ENCODE measurements around the gene UGT1A4.

UGT1A4 gene

DNA sequence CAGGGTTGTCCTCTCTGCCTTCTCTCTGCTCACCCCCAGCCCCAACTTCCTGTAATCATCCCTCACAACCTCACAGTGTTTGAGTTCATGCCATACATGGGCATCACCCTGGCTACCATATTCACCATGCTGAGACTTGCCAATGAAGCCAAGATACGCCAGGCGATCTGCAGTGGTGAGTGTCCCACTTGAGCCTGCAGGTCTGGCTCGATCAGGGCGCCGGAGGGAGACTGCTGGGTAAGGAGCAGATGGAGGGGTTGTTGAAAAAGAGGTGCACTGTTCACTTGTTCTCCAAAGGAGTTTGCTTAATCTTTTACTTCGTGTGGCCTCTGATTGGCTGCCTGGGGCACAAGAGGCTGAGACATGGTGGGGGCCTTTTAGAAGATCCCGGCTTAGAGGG lies 74.2 kb downstream of the UGT1A4 start:
- no peak for DNase-seq

DNA sequence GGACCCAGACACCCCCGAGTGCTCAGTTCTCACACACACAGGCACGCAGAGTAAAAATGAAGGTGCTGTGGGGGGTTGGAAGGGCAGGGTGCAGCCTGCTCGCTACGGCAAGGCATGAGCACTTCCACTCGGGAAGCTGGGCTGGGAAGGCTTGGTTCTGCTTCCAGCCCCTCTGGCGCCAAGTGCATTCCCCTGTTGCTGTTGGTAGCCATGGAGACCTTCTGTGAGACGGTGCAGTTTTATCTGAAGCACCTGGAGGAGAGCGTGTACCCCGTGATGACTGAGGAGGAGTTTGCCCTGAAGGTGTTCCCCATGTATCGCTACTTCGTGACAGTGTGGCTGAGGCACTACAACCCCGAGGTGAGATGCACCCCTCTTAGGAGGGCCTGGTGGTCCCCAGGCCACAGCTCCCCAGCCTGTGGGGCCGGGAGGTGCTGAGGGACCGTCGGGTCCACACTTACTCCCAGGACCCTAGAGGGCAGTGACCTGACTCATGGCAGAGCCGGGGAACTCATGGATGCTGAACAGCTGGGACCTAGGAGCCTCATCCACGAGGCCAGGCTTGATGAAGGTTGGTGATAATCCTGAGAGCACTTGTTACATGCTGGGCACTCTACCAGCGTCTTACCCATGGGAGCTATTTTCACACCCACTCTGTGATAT lies 75.1 kb downstream of the UGT1A4 start:
- no peak for DNase-seq

DNA sequence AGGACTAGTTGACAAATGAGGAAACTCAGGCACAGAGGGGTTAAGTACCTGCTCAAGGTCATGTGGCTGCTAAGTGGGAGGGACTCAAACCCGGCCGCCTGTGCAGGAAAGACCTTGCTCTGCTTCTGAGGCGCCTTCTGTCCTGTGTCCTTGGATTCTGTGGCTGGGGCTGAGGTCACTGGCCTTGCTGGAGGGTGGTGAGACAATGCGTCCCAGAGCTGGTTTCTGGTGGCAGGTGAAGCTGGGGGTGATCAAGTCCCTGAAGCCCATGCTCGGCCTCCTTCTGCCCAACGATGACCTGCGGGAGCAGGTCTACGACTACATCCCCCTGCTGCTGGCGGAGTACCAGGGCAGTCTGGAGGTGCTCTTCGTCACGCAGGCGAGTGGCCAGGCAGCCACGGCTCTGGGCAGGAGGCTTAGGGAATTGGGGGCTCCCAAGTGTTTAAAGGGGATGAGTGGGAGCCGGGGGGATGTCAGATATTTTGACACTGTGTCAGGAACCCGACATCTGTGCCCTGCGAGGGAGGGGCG lies 75.7 kb downstream of the UGT1A4 start:
- DNase-seq = no peak

DNA sequence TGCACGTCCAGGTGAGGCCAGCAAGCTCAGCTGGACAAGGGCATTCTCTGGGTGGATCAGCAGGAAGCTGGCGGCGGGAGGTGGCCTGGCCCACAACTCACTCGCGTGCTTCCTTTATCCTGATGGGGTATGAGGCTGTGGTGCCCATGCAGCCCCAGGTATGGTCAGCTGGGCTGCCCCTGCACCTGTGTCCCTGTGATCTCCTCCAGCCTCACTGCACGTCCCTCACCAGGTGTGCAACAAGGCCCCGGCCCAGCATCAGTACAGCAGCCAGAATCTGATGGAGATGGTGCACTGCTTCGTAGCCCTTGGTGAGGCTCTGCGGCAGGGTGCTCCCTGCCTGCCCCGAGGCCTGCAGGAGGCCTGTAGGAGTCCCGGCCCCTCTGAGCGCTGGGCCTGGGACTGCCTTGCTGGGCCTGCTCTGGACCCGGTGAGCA lies 77.2 kb downstream of the UGT1A4 start:
- DNase-seq = no peak

DNA sequence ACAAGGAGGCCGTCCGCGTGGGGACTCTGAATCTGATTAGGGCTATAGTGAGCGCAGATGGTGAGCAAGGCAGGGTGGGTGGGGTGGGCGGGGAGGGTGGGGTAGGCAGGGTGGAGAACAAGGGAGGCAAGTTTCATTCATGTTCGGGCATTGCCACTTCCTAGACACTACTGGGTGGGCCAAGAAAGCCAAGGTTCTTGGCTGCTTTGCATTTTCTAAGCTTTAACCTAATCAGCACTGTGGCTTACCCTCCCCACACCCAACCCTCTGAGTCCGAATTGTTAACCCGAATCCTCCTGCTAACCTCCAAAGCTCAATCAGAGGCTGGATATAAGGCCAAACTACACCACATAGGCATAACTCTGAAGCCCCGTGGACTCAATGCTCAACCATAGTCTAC lies 77.7 kb downstream of the UGT1A4 start:
- no peak for DNase-seq

DNA sequence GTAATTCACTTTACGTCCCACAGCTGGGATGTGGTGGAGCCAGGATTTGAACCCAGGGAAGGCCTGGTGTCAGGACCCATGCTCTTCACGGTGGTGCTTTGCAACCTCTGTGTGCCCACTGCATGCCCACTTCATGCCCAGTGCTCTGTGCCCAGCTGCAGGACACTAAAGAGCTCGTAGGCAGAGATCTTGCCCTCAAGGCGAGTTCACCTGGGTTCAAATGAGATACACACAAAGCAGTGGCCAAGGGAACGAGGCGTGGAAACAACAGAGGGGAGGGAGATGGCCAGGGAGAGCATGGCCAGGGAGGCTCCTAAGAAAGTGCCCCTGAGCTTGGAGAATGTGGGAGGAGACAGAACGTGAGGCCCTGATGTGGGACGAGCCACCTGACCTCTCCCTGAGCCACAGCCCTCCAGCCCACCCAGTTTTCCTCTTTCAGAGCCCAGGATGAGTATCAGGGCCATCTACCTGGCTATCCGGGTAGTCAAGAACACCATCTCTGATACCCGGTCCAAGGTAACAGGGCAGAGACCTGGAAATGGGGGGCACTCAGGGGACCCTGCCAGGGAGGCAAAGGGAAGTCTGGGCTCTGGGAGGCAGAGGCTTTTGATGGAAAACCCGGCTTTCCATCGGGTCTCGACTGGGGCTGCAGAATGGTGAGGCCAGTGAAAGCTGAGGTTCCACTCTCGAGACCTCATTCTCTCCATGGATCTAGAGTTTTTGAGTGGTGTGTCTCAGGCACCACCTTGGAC lies 80.0 kb downstream of the UGT1A4 start:
- no peak for DNase-seq

DNA sequence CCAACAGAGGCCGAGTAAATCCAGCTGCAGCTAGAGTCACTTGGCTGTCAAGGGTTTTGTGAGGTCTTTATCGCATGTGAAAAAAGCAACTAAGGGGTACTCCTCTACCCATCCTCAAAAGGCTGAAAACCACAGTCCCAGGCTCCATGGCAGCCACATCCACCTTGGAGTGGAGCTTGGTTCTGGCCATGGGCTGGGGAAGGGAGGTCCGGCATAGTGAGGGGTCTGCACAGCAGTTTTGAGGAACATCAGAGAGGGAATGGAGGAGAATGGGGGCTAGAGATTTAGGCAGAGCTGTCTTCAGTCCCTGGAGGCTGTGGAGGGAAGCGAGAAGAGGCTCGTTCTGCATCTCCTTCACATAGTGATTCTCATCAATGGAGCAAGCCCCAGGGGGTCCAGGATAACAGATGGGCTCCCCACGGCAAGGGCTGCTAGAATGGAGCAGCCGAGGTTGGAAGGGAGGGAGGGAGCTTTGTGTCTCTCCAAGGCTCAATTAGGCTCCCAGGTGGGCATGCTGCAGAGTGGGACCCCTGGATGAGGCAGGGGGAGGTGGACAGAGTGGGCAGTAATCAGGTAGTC lies 80.6 kb downstream of the UGT1A4 start:
- no peak for DNase-seq

DNA sequence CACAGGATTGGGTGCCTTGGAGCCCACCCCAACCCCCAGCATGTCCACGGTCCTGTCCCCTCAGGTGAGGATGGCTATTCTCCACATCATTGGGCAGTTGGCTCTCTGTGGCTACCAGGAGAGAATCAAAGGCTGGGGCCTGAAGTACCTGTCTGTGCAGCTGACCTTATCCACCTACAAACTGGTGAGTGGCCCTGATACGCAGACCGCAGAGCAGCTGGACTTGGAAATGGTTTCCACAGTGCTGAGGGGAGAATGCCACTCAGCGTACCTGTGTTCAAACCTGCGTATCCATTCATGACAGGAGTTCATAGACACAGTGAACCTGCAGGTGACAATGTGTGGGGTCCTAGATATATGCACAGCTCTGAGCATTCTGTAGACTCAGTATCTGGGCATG lies 81.2 kb downstream of the UGT1A4 start:
- DNase-seq = no peak

DNA sequence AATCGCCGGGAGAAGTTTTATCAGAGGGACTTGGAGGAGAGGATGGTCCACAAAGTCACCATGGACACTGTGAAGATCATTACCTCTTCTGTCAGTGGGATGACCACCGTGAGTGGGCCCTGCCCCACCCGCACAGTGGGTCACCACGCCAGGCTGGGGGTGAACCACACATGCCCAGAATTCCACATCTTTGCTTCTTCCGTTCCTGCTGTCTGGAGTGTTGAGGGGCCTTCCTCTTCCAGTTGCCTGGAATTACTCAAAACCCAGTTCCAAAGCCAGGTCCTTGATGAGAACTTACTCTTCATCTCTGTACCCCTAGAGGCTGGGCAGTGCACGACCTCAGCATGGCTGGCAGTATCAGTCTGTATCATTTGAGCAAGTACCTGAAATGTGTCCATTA lies 81.7 kb downstream of the UGT1A4 start:
- no peak for DNase-seq

DNA sequence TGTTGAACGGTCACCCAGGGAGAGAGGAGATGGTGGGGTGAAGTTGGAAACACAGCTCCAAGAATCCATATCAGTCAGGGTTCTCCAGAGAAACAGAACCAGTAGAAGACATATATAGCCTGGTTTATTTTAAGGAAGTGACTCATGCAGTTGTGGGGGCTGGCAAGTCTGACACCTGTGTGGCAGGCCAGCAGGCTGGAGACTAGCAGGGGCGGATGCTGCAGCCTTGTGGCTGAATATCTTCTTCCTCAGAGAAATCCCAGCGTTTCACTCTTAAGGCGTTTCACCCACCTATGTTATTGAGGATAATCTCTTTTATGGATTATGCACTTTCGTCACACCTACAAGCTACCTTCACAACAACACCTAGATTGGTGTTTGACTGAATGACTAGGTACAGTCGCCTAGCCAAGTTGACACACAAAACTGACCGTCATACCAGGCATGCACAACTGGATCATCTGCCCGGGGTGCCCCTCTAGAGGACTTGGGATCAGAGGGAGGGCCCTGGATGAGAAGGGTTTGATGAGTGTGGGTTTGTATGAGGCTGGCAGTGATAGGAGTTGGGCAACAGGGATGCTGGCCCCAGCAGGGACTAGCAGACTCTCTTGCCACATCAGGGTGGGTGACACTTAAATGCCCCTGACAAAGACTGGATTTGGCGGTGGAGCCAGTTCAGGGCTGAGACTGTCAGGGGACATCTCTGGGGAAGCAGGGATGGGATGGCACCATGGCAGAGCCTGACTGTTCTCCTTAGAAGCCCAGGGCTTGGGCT lies 83.0 kb downstream of the UGT1A4 start:
- DNase-seq = peak; percentile 36

DNA sequence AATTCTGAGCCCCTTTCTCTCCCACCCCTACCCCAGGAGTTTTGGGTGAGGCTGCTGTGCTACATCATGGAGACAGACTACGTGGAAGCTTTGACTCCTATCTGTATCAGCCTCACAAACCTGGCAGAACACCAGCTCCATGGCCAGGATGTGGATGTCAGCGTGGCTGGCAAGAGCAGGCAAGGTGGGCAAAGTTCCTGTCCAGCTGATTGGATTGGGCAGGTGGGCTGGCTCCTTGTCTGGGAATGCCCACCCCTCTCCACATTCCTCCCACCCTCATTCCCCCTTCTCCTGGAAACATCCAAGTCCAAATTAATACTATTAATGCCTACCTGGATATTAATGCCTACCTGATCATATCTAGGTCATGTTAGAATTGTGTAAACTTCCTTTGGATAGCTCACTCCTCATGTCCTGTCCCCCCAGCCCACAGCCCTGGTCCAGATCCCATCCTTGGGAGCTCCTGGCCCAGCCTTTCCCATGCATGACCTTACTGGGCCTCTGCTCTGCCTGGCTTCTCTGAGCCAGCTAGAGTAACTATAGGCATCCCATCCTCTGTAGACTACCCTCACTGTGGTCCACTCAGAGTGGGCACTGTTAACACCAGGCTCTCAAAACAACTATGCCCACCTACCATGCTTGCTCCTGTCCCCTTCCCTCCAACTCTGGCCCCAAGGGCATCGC lies 83.7 kb downstream of the UGT1A4 start:
- DNase-seq = no peak

DNA sequence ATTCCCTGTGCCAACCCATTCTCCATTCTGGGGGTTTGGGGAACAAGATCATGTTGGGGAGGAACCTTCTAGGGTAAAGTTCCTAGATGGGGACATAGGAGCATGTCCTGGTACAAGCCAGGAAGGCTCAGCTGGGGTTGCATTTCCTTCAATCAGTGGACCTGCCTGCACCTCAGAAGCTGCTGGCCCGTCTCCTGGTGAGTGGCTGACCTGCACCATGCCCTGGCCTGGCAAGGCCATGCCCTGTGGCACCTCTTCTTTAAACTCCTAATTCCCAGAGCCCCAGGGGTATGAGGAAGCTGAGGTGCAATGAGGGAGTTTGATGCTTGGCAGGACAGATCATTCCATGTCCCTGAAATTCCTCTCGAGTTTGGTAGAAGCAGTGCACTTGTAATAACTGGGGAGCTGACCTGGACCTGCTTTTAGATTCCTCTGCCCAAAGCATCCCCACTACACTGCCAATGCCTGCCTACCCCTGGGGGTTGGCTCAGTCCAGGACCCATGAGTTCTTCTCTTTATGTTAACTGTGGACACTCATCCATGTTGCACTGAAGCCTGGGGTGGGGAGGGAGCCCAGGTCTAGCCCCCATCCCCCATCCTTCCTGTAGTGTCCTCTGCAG lies 84.9 kb downstream of the UGT1A4 start:
- no peak for DNase-seq

DNA sequence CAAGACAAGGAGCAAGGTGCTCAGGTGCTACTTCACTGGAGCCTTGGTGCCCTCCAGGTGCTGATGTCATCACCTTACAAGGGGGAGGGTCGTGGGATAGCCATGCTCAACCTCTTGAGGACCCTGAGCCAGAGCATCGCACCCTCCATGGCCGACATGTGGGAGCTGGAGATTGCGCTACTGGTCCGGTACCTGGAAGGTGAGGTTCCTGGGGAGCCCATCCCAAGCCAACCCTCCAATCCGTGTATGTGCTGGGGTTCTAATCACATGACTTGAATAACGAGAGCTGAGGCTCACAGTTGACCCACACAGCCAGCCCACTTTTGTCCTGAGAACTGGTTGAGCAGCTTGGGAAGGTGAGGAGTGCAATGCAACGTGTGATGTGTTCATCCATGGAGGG lies 85.5 kb downstream of the UGT1A4 start:
- no peak for DNase-seq

DNA sequence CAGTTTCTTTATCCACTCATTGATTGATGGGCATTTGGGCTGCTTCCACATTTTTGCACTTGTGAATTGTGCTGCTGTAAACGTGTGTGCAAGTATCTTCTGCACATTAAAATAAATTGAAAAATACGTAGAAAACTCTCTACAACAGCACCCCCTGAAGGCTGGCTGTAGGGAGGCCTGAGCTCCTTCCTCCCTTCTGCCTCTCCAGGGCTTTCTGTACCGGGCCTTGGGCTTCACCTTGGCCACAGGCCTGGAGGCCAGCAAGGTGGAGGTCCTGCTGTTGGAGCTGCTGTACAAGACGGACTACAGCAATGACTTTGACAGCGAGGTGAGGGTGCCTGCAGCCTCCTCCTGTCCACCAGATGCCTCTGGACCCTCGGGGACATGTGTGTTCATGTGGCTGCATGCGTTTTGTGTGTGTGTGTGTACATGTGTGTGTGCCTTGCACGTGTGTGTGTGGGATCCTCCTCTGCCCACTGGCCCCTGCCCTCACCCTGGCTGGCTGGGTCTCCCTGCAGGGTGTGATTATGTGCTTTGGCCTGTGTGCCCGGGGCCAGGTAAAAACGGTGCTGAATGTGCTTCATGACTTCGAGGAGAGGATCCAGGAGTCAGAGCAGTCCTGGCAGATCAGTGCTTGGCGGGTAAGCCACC lies 88.8 kb downstream of the UGT1A4 start:
- no peak for DNase-seq

DNA sequence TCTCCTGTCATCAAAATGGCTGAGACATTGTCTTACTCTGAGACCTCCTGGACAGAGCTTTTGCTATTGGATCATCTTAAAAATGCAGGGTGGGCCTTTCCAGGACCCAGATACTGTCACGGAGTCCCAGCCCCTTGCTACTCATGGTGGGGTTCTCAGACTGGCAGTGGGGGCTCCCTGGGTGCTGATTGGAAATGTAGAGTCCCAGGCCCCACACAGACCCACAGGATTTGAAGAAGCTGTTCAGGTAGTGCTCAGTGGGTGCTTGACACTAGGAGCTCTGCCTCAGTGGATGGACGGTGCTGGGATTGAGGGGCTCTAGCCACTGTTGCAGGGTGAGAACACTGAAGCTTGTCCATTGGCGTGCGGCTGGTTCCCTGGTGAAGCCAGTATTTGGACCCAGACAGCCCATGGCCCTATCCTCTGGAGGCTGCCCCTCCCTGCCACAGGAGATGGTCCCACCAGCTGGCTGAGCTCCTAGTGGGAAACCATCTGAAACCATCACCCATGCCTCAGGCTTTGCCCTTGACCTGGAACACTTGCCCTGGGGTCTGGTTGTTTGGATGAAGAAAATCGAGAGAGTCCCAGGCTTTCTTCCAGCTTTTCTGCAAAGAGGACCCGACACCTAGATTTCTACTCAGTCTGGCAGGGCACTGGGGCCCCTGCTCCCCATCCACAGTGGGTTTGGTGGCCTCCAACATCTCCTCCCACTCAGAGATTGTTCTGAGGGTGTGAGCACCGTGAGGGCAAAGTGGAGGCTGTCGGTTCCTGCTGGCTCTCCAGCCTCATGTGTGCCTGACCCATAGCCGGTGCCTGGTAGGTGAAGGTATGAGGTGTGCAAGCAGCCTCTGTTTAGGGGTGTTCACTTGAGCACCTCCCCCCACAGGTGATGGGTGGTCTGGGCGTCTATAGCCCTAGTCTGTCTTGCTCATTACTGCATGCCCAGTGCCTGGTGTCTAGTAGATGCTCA lies 89.7 kb downstream of the UGT1A4 start:
- DNase-seq = no peak

DNA sequence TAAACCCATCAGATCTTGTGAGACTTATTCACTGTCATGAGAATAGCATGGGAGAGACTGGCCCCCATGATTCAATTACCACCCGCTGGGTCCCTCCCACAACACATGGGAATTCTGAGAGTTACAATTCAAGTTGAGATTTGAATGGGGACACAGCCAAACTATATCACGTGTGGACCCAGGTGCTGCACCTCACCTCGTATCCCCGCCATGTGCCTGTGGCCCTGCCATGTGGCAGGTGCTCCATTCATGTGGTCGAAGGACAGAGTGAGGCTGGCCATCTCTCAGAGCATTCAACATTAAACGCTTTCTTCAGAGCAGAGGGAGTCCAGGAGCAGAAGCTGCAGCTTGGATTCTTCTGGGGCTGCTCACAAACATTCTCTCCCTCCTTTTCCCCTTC lies 91.8 kb downstream of the UGT1A4 start:
- no peak for DNase-seq

DNA sequence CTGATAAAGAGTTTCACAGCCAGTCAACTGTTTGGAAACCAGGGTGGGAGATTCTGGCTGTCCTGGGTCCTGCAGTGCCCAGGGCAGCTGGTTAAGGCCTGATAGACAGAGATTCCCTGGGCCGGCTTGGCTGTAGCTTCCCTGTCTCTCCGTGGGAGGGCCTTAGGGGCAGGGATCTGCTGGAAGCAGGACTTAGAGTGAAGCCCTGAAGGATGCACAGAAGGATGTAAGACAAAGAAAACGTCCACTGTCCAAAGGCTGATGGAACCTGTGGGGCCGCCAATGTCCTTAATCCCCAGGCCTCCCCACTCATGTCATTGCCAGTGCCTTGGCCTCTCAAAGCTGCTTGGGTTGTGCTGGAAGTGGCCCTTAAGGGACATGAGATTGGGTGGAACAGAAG lies 92.6 kb downstream of the UGT1A4 start:
- DNase-seq = no peak

DNA sequence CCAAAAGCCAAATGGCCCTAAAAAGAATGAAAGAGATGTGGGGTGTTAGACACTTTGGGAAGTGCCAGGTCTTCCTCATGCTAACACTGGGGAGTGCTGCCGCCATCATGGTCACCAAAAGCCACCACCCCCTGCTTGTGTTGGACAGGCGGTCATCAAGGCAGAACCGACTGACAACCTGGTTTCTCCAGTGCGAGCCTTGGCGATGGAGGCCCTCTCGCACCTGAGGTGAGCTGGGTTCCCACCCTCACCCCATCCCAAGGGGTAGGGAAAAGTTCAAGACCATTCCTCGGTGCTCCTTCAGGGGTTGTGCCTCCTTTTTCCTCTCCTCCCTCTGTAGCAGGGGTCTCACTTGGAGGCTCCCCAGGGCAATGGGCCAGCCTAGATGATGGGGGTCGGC lies 93.2 kb downstream of the UGT1A4 start:
- DNase-seq = no peak

DNA sequence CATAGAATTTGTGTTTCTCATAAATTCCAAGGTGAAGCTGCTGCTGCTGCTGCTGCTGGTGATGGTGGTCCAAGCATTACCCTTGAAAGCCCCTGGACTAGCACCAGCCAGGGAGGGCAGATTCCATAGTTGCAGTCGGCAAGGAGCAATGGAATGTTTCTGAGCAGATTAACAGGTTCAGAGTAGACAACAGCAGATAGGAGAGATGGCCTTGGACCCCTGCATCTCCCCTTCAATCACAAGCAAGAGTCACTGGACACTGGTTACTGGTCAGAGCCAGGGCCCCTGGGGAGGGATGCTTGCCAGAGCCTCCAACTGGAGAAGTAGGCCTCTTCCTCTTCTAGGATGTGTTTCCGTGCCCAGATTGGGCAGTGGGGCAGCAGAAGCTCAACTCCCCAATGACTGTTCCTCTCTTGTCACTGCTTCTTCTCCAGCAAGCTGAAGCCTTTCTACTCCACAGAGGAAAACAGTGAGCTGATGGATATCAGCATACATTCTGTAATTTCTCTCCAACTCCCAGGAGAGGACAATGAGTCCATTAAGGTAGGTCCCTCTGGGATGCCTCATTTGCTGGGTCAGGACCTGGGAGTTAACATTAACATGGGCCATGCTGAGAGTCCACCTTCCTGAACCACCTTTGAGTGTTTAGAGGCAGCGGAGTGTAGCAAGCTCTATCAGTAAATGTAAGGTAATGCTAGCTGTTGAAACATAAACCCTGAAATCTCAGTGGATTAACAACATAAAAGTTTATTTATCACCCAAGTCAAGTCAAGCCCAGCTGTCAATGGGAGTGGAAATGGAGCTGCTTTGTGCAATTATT lies 94.9 kb downstream of the UGT1A4 start:
- no peak for DNase-seq

All from NCI-H226 (cell line).